HG03442 (cell line): ENCODE measurements around the gene MAGOHB.

Source experiments
- ATAC-seq: cut with Tn5 transposase; IDR thresholded peaks from one replicate; pipeline ENCODE4 v1.9.1; 2021; ENCODE audit warnings: mild to moderate bottlenecking, moderate library complexity; ENCODE audit not compliant: unreplicated experiment

MAGOHB gene

DNA sequence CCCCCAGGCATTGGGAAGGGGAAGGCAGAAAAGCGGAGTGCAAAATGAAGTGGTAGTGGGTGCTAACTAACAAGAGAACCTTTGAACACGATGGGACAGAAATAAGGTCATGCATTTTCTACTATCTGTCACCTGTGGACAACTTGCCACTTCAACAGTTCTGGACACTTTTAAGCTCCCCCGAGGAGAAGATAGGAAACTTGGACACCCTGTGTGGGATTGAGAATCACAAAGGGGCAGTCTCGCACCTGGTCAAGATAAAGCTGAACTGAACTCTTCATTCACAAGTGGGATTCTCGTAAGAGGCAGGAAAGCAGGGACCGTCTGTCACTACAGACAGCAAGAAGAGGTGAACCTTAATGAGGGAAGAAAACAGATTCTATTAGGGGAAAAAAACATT is 56.1 kb downstream of the MAGOHB start:
- no peak for ATAC-seq

GRCh38 chr12:10554756-10555481 is 58.5 kb downstream of the MAGOHB start:
- ATAC-seq, result no peak

- no peak for ATAC-seq
These were observed 59.1 kb downstream of the MAGOHB start for GRCh38 chr12:10554228-10554755.
